ENCODE results near the gene IFNL4.

GRCh38 chr19:39277598-39277997 lies 28.9 kb upstream of the IFNL4 start:
- TF ChIP-seq CHD2 (IDR thresholded peaks at IDR 0.05; ENCODE audit: low read length, partially characterized antibody), result no peak
- TF ChIP-seq CEBPB (IDR thresholded peaks at IDR 0.05), result no peak
- TF ChIP-seq MAX (IDR thresholded peaks at IDR 0.05), result no peak
- no peak for TF ChIP-seq CBX2 (IDR thresholded peaks at IDR 0.05; ENCODE audit: borderline replicate concordance, low read depth)
- TF ChIP-seq CTCF (IDR thresholded peaks at IDR 0.05), result no peak
